Omental fat pad (tissue), 4 donors: ENCODE measurements around the gene PEAR1. TPM values are rescaled to one million over a fixed set of nuclear protein-coding genes. Genes with fewer than 3 reads are reported as not detected.

ENCODE experiments used
- ATAC-seq: fragments of 150-250 bp; one replicate; pipeline ENCODE4 v1.9.1; 2016; ENCODE audit warnings: mild to moderate bottlenecking, moderate library complexity; ENCODE audit not compliant: low FRiP score
- DNase-seq: peaks from one replicate; pipeline ENCODE4 v3.0.0-alpha.2; 2019; ENCODE audit warnings: low spot score
- total RNA-seq, 4 donors: library from RNA; depleted of rRNA; stranded (reverse); fragments of >200 nt; gene quantifications; one replicate each; pipeline ENCODE4 v1.1.0, GENCODE V29; 2016
- TF ChIP-seq, protein P1 (sequence below), 3 donors: fragments of 450-650 bp; IDR thresholded peaks; one replicate each; pipeline ENCODE4 v1.5.1; 2016 to 2017; ENCODE audit warnings: antibody characterized with exemption in 3 of 3, mild to moderate bottlenecking in 3 of 3, moderate library complexity in 2 of 3

The PEAR1 gene
- total RNA-seq, 4 donors from 2014 or later = 5.4 to 29.5 (median 9.0) TPM

GRCh38 chr1:156860113-156860627, 33.3 kb upstream of the PEAR1 start:
- ATAC-seq = peak; percentile 63
- TF ChIP-seq, protein P1, sequence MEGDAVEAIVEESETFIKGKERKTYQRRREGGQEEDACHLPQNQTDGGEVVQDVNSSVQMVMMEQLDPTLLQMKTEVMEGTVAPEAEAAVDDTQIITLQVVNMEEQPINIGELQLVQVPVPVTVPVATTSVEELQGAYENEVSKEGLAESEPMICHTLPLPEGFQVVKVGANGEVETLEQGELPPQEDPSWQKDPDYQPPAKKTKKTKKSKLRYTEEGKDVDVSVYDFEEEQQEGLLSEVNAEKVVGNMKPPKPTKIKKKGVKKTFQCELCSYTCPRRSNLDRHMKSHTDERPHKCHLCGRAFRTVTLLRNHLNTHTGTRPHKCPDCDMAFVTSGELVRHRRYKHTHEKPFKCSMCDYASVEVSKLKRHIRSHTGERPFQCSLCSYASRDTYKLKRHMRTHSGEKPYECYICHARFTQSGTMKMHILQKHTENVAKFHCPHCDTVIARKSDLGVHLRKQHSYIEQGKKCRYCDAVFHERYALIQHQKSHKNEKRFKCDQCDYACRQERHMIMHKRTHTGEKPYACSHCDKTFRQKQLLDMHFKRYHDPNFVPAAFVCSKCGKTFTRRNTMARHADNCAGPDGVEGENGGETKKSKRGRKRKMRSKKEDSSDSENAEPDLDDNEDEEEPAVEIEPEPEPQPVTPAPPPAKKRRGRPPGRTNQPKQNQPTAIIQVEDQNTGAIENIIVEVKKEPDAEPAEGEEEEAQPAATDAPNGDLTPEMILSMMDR (IDR thresholded peaks at IDR 0.05) = peak in 1 of 3 donors; percentile 19
- no peak for DNase-seq

- TF ChIP-seq, protein P1 (IDR thresholded peaks at IDR 0.05) = no peak
- ATAC-seq (peak; percentile 50), DNase-seq (no peak)
These were observed 32.7 kb upstream of the PEAR1 start, which contains the start of gene NTRK1 for GRCh38 chr1:156860628-156861423. NTRK1 (plus strand) TSS chr1:156860865; CDS start chr1:156860935, 70 bp downstream.

- no peak for ATAC-seq
- TF ChIP-seq, protein P1 (IDR thresholded peaks at IDR 0.05) = no peak
- DNase-seq = no peak
These were observed 30.9 kb upstream of the PEAR1 start for GRCh38 chr1:156862584-156862983.

- DNase-seq = no peak
- ATAC-seq = no peak
- TF ChIP-seq, protein P1 (IDR thresholded peaks at IDR 0.05) = no peak
These were observed 30.4 kb upstream of the PEAR1 start for GRCh38 chr1:156862997-156863599.

DNA sequence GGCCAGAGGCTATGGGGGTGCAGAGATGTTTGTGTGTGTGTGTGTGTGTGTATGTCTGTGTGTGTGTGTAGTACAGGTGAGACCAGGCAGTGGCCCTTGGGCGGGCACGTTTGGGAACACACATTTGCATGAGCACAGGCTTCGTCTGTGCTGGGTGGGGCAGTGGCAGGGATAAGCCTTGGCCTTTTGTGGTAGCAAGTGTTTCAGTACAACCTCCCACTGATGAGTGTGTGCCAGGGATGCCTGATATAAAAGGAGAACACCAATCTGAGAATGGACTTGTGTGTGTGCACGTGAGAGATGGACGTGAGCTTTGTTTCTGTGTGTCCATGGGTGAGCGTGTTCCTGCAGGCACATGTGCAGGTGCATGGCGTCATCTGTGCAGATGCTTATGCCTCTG, 29.9 kb upstream of the PEAR1 start:
- no peak for DNase-seq
- TF ChIP-seq, protein P1 (IDR thresholded peaks at IDR 0.05) = no peak
- ATAC-seq = no peak

DNA sequence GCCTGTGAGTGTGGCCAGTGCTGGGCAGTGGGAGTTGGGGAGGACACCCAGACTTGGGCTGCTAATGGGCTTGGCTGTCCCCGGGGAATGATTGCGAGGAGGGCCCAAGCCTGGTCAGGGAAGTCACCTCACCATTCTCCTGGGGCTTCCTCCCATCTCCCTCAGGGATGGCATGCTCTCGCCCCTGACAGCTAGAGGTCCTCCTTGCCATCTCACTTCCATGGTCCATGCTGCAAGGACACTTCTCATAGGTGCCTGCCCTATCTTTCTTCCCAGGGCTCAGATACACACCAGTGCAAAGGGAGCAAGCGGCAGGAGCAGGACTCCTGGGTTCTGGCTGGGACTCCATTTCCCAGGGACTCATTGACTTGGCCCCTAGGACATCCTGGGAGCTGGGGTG, 28.7 kb upstream of the PEAR1 start:
- TF ChIP-seq, protein P1 (IDR thresholded peaks at IDR 0.05) = no peak
- no peak for ATAC-seq
- no peak for DNase-seq
